ENCODE results near the gene ALPK3. TPM values are rescaled to one million over a fixed set of nuclear protein-coding genes. Genes with fewer than 3 reads are reported as not detected.
A peak's percentile ranks its signal among the peaks of the same experiment; 100 is the strongest.

ALPK3 gene
- total and polyA plus RNA-seq, 9 of the 15 experiments (the other 6 are each of a cell fraction or from before 2014, with no cell fraction given), result 0.04 to 1.0 (median 0.07) TPM; not detected in 2

DNA sequence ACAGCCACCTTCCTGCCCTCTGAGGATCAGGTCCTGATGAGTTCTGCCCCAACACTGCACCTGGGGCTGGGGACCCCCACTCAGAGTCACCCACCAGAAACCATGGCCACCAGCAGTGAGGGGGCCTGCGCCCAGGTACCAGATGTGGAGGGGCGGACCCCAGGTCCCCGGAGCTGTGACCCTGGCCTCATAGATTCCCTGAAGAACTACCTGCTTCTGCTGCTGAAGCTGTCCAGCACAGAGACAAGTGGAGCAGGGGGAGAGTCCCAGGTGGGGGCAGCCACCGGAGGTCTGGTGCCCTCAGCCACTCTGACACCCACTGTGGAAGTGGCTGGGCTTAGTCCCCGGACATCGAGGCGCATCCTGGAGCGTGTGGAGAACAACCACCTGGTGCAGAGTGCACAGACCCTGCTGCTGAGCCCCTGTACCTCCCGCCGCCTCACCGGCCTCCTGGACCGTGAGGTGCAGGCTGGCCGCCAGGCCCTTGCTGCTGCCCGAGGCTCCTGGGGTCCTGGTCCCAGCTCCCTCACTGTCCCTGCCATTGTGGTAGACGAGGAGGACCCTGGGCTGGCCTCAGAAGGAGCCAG, 40.4 kb downstream of the ALPK3 start:
- Histone ChIP-seq H3K79me2 (ENCODE audit: control insufficient read depth, insufficient read depth, low read length) (no peaks in the 10 kb centered on the region), H3K4me2 (ENCODE audit: insufficient read depth, low read length) (no peak overlapping the region), H4K20me1 (replicated peaks; ENCODE audit: control insufficient read depth, insufficient read depth, low read length) (no peaks in the 10 kb centered on the region; the same call in 1 of the 2 replicates), H3K27me3 (ENCODE audit: control insufficient read depth in 2 of 2, insufficient read depth in 2 of 2, low read length in 2 of 2) (peaks cover 22 to 46% of the 10 kb centered on the region in 2 experiments; a peak in 4 of 5 replicates), H2AFZ (ENCODE audit: low read depth, low read length) (no peak overlapping the region), H3K27ac (ENCODE audit: extremely low read depth, low read depth, low read length) (no peak overlapping the region), H3K9me3 (replicated peaks; ENCODE audit: control insufficient read depth, insufficient read depth, low read depth, low read length) (no peaks in the 10 kb centered on the region), H3K36me3 (ENCODE audit: control insufficient read depth, insufficient read depth, low read length) (no peaks in the 10 kb centered on the region), H3K4me1 (replicated peaks in 1 of 2; ENCODE audit: control insufficient read depth in 2 of 2, insufficient read depth in 2 of 2, low read length in 2 of 2) (peaks cover 0 to 9% of the 10 kb centered on the region in 2 experiments; a peak in 2 of 5 replicates), H3K4me3 (no peak overlapping the region), H3K9ac (ENCODE audit: insufficient read depth in 1 of 2, low read depth in 2 of 2, low read length in 2 of 2) (no peak overlapping the region), H3K9me1 (ENCODE audit: control insufficient read depth, insufficient read depth, low read length) (no peaks in the 10 kb centered on the region)
- intact Hi-C loops (cut with micrococcal nuclease), result no loop called here
- 7% methylated on average over 11 of the region's 15 CpGs for WGBS (ENCODE audit: insufficient coverage, low coverage, missing lambda C conversion rate)
- no TSS peak for BruUV-seq (replicated peaks)
- ATAC-seq (0 out of 3 replicates have a peak, but pooled peaks have one; percentile 13), DNase-seq (ENCODE audit: extremely low read depth in 1 of 4, low spot score in 3 of 4) (no peak), FAIRE-seq (no peak)
- CTCF ChIA-PET (ENCODE audit: low intra/inter-chr PET ratio), result no interaction called here
- no peak for TF ChIP-seq ZBTB7A (IDR thresholded peaks at IDR 0.05; ENCODE audit: borderline replicate concordance, control insufficient read depth, low read depth, low read length)
- no peak for TF ChIP-seq BACH1 (tag; IDR thresholded peaks at IDR 0.05)
- TF ChIP-seq NCOA1 (IDR thresholded peaks at IDR 0.05; ENCODE audit: low read depth), result no peak
- no peak for TF ChIP-seq PYGO2 (tag; IDR thresholded peaks at IDR 0.05)
- TF ChIP-seq, protein P1, sequence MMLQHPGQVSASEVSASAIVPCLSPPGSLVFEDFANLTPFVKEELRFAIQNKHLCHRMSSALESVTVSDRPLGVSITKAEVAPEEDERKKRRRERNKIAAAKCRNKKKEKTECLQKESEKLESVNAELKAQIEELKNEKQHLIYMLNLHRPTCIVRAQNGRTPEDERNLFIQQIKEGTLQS (IDR thresholded peaks at IDR 0.05), result no peak
- TF ChIP-seq, protein P1 (CRISPR knock-in tag; conservative IDR thresholded peaks at IDR 0.05), result no peak
- TF ChIP-seq, protein P2, sequence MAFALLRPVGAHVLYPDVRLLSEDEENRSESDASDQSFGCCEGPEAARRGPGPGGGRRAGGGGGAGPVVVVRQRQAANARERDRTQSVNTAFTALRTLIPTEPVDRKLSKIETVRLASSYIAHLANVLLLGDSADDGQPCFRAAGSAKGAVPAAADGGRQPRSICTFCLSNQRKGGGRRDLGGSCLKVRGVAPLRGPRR (CRISPR knock-in tag; IDR thresholded peaks at IDR 0.05), result no peak
- TF ChIP-seq MEF2D (tag; conservative IDR thresholded peaks at IDR 0.05; ENCODE audit: low read depth), result no peak
- TF ChIP-seq XRCC5 (IDR thresholded peaks at IDR 0.05; ENCODE audit: low read depth, low read length), result no peak
- no peak for TF ChIP-seq ZNF239 (CRISPR knock-in tag; IDR thresholded peaks at IDR 0.05)
- no peak for TF ChIP-seq CEBPB (tag; IDR thresholded peaks at IDR 0.05)
- in situ Hi-C loops (cut with MboI), result no loop called here
- POLR2A ChIA-PET, result interaction anchor here (0.6 kb wide), 1 partner anchor 24 kb away, joined by 3 read pairs; no protein-coding TSS in a partner anchor

Measured in K562 (cell line).